H9 (cell line): ENCODE results near the gene SPTSSB. TPM values are rescaled to one million over a fixed set of nuclear protein-coding genes. Genes with fewer than 3 reads are reported as not detected.

Source experiments
- DNase-seq: peaks from one replicate; pipeline ENCODE4 v3.0.0-alpha.2; 2017
- H2AFZ ChIP-seq: one replicate; pipeline ENCODE4 v1.6.1; 2013; ENCODE audit warnings: mild to moderate bottlenecking, low read length, control low read depth, moderate library complexity
- H2AK5ac ChIP-seq: 2 replicates; pipeline ENCODE4 v1.6.1; 2013; ENCODE audit warnings: low read length, control low read depth, mixed read lengths; ENCODE audit not compliant: insufficient read length
- H2BK120ac ChIP-seq: one replicate; pipeline ENCODE4 v1.6.1; 2013; ENCODE audit warnings: low read depth, mild to moderate bottlenecking, low read length, control low read depth, inconsistent platforms; ENCODE audit not compliant: poor library complexity, severe bottlenecking
- H2BK12ac ChIP-seq: 2 replicates; pipeline ENCODE4 v1.6.1; 2013; ENCODE audit warnings: low read length, control low read depth, mixed read lengths, low read depth; ENCODE audit not compliant: insufficient read length
- H2BK15ac ChIP-seq: 2 replicates; pipeline ENCODE4 v1.6.1; 2013; ENCODE audit warnings: low read depth, low read length, control low read depth
- H2BK20ac ChIP-seq: one replicate; pipeline ENCODE4 v1.6.1; 2013; ENCODE audit warnings: low read depth, mild to moderate bottlenecking, low read length, control low read depth, inconsistent platforms; ENCODE audit not compliant: poor library complexity, severe bottlenecking
- H2BK5ac ChIP-seq: 2 replicates; pipeline ENCODE4 v1.6.1; 2013; ENCODE audit warnings: low read length, control low read depth, mixed read lengths; ENCODE audit not compliant: insufficient read length
- H3K14ac ChIP-seq: 2 replicates; pipeline ENCODE4 v1.6.1; 2013; ENCODE audit warnings: low read length, control low read depth; ENCODE audit not compliant: insufficient read depth
- H3K18ac ChIP-seq: 2 replicates; pipeline ENCODE4 v1.6.1; 2013; ENCODE audit warnings: low read depth, mild to moderate bottlenecking, mixed read lengths, low read length, control low read depth; ENCODE audit not compliant: insufficient read length
- H3K23ac ChIP-seq: 2 replicates; pipeline ENCODE4 v1.6.1; 2013; ENCODE audit warnings: low read length, control low read depth, mixed read lengths, low read depth; ENCODE audit not compliant: insufficient read length
- H3K23me2 ChIP-seq: 2 replicates; pipeline ENCODE4 v1.6.1; 2013; ENCODE audit warnings: low read depth, mild to moderate bottlenecking, mixed read lengths, low read length, control low read depth; ENCODE audit not compliant: insufficient read length, poor library complexity, severe bottlenecking
- H3K27ac ChIP-seq: 2 replicates; pipeline ENCODE4 v1.5.1; 2013; ENCODE audit warnings: low read length, control low read depth, mixed read lengths, low read depth; ENCODE audit not compliant: insufficient read length
- H3K27me3 ChIP-seq: 2 replicates; pipeline ENCODE4 v1.6.1; 2013; ENCODE audit warnings: low read length, control low read depth, inconsistent platforms; ENCODE audit not compliant: insufficient read depth
- H3K4ac ChIP-seq: 2 replicates; pipeline ENCODE4 v1.6.1; 2013; ENCODE audit warnings: low read depth, mild to moderate bottlenecking, control low read depth, inconsistent platforms, low read length, moderate library complexity
- H3K4me1 ChIP-seq: 2 replicates; pipeline ENCODE4 v1.6.1; 2013; ENCODE audit warnings: low read length, control low read depth, inconsistent platforms; ENCODE audit not compliant: insufficient read depth
- H3K4me2 ChIP-seq: 2 replicates; pipeline ENCODE4 v1.6.1; 2013; ENCODE audit warnings: low read length, control low read depth, mixed read lengths; ENCODE audit not compliant: insufficient read length, insufficient read depth
- H3K56ac ChIP-seq: 2 replicates; pipeline ENCODE4 v1.6.1; 2013; ENCODE audit warnings: low read depth, mild to moderate bottlenecking, mixed read lengths, low read length, control low read depth; ENCODE audit not compliant: insufficient read length
- H3K79me1 ChIP-seq: 2 replicates; pipeline ENCODE4 v1.6.1; 2013; ENCODE audit warnings: low read depth, mild to moderate bottlenecking, moderate library complexity, low read length, control low read depth, inconsistent platforms; ENCODE audit not compliant: insufficient read depth, poor library complexity, severe bottlenecking
- H3K79me2 ChIP-seq: 2 replicates; pipeline ENCODE4 v1.6.1; 2013; ENCODE audit warnings: low read length, control low read depth, inconsistent platforms; ENCODE audit not compliant: insufficient read depth
- H3K9ac ChIP-seq: 2 replicates; pipeline ENCODE4 v1.6.1; 2013; ENCODE audit warnings: low read length, control low read depth, mixed read lengths; ENCODE audit not compliant: insufficient read length; ENCODE audit errors: extremely low read depth
- H3K9me3 ChIP-seq: one replicate; pipeline ENCODE4 v1.6.1; 2013; ENCODE audit warnings: low read depth, low read length, inconsistent platforms; ENCODE audit not compliant: control insufficient read depth
- H3T11ph ChIP-seq: one replicate; pipeline ENCODE4 v1.6.1; 2013; ENCODE audit warnings: mild to moderate bottlenecking, low read length, control low read depth, inconsistent platforms
- H4K20me1 ChIP-seq: one replicate; pipeline ENCODE4 v1.6.1; 2013; ENCODE audit not compliant: control insufficient read depth, insufficient read length, insufficient read depth
- H4K5ac ChIP-seq: 2 replicates; pipeline ENCODE4 v1.6.1; 2013; ENCODE audit warnings: low read depth, mild to moderate bottlenecking, mixed read lengths, low read length, control low read depth; ENCODE audit not compliant: insufficient read length
- H4K8ac ChIP-seq: replicated peaks from 2 replicates; pipeline ENCODE4 v1.6.1; 2013; ENCODE audit warnings: low read length, control low read depth, mixed read lengths, low read depth; ENCODE audit not compliant: insufficient read length
- H4K91ac ChIP-seq: 2 replicates; pipeline ENCODE4 v1.6.1; 2013; ENCODE audit warnings: low read depth, mild to moderate bottlenecking, moderate library complexity, mixed read lengths, low read length, control low read depth; ENCODE audit not compliant: insufficient read length
- H3K27ac Mint-ChIP-seq, 3 experiments: 2 replicates in 2 of 3; 3 replicates in 1 of 3; pipeline ENCODE4 v1.8.0; 2020 to 2021; ENCODE audit warnings: mixed read lengths in 3 of 3, mild to moderate bottlenecking in 1 of 3, moderate library complexity in 1 of 3
- H3K27me3 Mint-ChIP-seq: 2 replicates; pipeline ENCODE4 v1.8.0; 2021; ENCODE audit warnings: low read depth, mild to moderate bottlenecking, moderate library complexity, mixed read lengths
- H3K36me3 Mint-ChIP-seq, 3 experiments: 2 replicates in 2 of 3; 3 replicates in 1 of 3; pipeline ENCODE4 v1.8.0; 2020 to 2021; ENCODE audit warnings: low read depth in 3 of 3, mixed read lengths in 3 of 3; ENCODE audit not compliant: insufficient read depth in 1 of 3
- H3K4me1 Mint-ChIP-seq, 2 experiments: 2 replicates each; pipeline ENCODE4 v1.8.0; 2020; ENCODE audit warnings: mixed read lengths in 2 of 2
- H3K4me3 Mint-ChIP-seq, 2 experiments: 2 replicates in 1 of 2; 3 replicates in 1 of 2; pipeline ENCODE4 v1.8.0; 2020 to 2021; ENCODE audit warnings: mild to moderate bottlenecking in 2 of 2, mixed read lengths in 2 of 2, moderate library complexity in 1 of 2
- H3K9me3 Mint-ChIP-seq, 2 experiments: 2 replicates in 1 of 2; 3 replicates in 1 of 2; pipeline ENCODE4 v1.8.0; 2020; ENCODE audit warnings: mild to moderate bottlenecking in 2 of 2, mixed read lengths in 2 of 2, moderate library complexity in 1 of 2
- CTCF ChIP-seq: fragments of 200-600 bp; sonication (generic); conservative IDR thresholded peaks from 3 replicates; pipeline ENCODE4 v1.8.0; 2021; ENCODE audit warnings: antibody characterized with exemption, mild to moderate bottlenecking
- WGBS: extraction: QIAGEN DNeasy Blood & Tissue Kit; methylation state at CpG from one replicate; pipeline ENCODE4 v1.1.7; 2013; ENCODE audit warnings: missing lambda C conversion rate, low lambda C conversion rate, mixed read lengths; ENCODE audit not compliant: insufficient read length; ENCODE audit errors: extremely low coverage; 5-methylcytosine and 5-hydroxymethylcytosine counted together
- total RNA-seq: library from RNA; stranded (reverse); gene quantifications from 2 replicates; pipeline ENCODE4 v1.2.1, GENCODE V29; 2021

The SPTSSB gene
- total RNA-seq, 1 experiment from 2014 or later = 3.5 TPM

- no peak overlapping the region for H3K18ac ChIP-seq
- Mint-ChIP-seq H3K27me3 (no peaks in the 10 kb centered on the region), H3K36me3 (peaks cover 0 to 2% (median 0%) of the 10 kb centered on the region in 3 experiments; a peak in 2 of 7 replicates), H3K27ac (no peak overlapping the region), H3K4me3 (no peak overlapping the region), H3K4me1 (peaks cover 6 to 15% of the 10 kb centered on the region in 2 experiments; a peak in 3 of 4 replicates), H3K9me3 (peaks cover 0 to 3% of the 10 kb centered on the region in 2 experiments; a peak in 2 of 5 replicates)
- H3K23me2 ChIP-seq = no peaks in the 10 kb centered on the region
- no peak overlapping the region for H2BK20ac ChIP-seq
- no peak overlapping the region for H2BK120ac ChIP-seq
- H3K27me3 ChIP-seq = no peaks in the 10 kb centered on the region
- no peak for DNase-seq
- H3K4me1 ChIP-seq = no peaks in the 10 kb centered on the region; the same call in 1 of the 2 replicates
- H3K14ac ChIP-seq = no peak overlapping the region
- no peak overlapping the region for H4K91ac ChIP-seq
- no peak overlapping the region for H2AK5ac ChIP-seq
- H3K56ac ChIP-seq = no peak overlapping the region
- H3K4me2 ChIP-seq = no peak overlapping the region
- no peak overlapping the region for H3K23ac ChIP-seq
- no peak overlapping the region for H3T11ph ChIP-seq
- no peak overlapping the region for H3K9ac ChIP-seq
- WGBS = no CpG with 5 or more reads among the region's 1 CpG
- H3K4ac ChIP-seq = no peak overlapping the region
- no peaks in the 10 kb centered on the region for H3K79me1 ChIP-seq
- H2BK12ac ChIP-seq = no peak overlapping the region
- H2BK5ac ChIP-seq = no peak overlapping the region
- H4K20me1 ChIP-seq = no peaks in the 10 kb centered on the region
- no peak overlapping the region for H4K8ac ChIP-seq
- H3K9me3 ChIP-seq = no peaks in the 10 kb centered on the region
- no peaks in the 10 kb centered on the region for H3K79me2 ChIP-seq
- no peak overlapping the region for H3K27ac ChIP-seq
- no peak for TF ChIP-seq CTCF
- no peak overlapping the region for H4K5ac ChIP-seq
- H2AFZ ChIP-seq = no peak overlapping the region
- H2BK15ac ChIP-seq = no peak overlapping the region
Observed at GRCh38 chr3:161405087-161405486, 33.8 kb upstream of the SPTSSB start.
